AG20443 (cell line): Measurements from ENCODE around the gene ACOX3.
"Not testable (repeated sequence)": the region's sequence is repeated elsewhere in the genome, so short reads cannot be mapped to it uniquely, and the experiment has no call there.

Experiments used
- DNase-seq: peaks from one replicate; pipeline ENCODE4 v3.0.0; 2012; ENCODE audit warnings: low spot score, mixed read lengths

The ACOX3 gene

DNA sequence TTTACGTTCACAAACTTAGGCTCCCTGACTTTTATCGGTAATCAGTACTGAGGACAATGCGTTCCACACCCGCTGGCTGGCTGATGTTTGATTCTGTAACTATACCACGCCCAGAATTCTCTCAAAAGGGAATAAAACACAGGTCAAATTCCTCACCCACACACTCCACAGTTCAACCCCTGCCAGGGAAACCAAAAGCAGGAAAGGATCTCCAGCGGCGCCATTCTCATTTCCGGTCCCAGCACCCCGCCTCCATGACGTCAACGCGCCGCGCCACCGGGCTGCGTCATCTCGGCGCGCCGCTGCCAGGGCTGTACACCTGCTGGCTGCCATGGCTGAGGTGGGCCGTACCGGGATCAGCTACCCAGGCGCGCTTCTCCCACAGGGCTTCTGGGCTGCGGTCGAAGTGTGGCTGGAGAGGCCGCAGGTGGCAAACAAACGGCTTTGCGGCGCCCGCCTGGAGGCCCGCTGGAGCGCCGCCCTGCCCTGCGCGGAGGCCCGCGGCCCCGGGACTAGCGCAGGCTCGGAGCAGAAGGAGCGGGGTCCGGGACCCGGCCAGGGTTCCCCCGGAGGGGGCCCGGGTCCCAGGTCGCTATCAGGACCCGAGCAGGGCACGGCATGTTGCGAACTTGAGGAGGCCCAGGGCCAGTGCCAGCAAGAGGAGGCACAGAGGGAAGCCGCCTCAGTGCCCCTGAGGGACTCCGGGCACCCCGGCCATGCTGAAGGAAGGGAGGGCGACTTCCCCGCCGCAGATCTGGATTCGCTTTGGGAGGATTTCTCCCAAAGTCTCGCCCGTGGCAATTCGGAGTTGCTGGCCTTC, at the start of gene ACOX3, which contains the start of gene TRMT44:
Gene ACOX3, minus strand, starts transcription at position 232 of the 820 bp plus-strand sequence. CDS start 24,202 bp downstream, outside the sequence.
Gene TRMT44, plus strand, starts transcription at position 286 of the 820 bp plus-strand sequence. Its CDS starts 46 bp downstream, at position 332.
- peak; percentile 96 for DNase-seq

DNA sequence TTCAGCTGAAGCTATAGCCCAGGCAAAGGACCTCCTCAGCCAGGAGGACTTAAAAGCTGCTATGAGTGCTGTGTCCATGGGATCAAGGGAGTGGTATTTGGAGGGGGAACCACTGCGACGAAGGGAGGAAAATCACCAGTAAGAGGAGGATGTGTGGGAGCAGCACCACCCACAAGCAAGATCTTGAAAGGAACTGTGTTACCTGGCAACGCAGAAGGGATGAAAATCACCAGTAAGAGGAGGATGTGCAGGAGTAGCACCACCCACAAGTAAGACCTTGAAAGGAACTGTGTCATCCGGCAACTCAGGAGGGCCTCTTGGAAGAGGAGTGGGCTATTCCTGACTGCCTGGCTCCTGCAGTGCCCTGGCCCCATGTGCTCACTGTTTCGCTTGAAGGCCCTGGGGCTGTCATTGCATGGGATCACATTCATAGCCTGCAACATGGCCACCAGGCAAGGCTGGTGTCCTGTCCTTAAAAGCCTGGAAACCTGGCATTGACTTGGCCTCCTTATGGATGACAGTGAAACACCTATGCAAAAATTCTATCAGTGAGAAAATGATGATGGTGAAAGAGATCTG, 48.4 kb upstream of the ACOX3 start:
- no peak for DNase-seq

DNA sequence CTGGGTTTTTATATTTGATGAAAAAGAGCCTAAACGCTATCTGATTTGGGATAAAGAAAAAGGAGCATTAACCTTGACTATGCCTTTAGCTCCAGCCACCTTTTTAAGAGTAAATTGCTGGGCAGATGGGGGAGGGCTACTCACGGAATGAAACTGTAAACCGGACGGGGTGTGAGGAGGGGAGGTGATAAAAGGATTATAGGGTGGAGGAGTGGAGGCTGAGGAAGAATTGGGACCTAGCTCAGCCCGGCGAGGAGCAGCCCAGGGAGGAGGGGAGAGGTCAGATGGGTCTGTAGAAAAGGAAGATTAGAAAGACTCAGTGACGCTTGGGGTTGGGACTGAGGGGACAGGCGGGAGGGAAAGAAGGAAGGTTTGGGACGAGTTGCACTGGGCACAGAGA, 46.1 kb upstream of the ACOX3 start:
- not testable (repeated sequence) for DNase-seq

DNA sequence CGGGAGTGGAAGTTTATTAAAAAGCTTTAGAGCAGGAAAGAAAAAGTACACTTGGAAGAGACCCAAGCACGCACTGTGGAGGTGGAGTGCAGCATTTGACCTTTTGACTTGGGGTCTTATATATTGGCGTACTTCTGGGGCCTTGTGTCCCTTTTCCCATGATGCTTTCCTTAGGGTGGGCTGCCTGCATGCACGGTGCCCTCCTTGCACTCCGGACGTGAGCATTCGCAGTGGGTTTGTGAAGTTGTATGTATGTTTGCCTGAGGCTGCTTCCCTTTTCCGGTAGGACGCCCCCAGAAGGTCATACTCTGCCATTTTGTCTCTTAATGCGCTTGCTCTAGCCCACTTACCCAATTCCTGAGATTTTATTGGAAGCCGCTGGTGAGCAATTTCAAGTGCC, 39.7 kb upstream of the ACOX3 start:
- DNase-seq: no peak

DNA sequence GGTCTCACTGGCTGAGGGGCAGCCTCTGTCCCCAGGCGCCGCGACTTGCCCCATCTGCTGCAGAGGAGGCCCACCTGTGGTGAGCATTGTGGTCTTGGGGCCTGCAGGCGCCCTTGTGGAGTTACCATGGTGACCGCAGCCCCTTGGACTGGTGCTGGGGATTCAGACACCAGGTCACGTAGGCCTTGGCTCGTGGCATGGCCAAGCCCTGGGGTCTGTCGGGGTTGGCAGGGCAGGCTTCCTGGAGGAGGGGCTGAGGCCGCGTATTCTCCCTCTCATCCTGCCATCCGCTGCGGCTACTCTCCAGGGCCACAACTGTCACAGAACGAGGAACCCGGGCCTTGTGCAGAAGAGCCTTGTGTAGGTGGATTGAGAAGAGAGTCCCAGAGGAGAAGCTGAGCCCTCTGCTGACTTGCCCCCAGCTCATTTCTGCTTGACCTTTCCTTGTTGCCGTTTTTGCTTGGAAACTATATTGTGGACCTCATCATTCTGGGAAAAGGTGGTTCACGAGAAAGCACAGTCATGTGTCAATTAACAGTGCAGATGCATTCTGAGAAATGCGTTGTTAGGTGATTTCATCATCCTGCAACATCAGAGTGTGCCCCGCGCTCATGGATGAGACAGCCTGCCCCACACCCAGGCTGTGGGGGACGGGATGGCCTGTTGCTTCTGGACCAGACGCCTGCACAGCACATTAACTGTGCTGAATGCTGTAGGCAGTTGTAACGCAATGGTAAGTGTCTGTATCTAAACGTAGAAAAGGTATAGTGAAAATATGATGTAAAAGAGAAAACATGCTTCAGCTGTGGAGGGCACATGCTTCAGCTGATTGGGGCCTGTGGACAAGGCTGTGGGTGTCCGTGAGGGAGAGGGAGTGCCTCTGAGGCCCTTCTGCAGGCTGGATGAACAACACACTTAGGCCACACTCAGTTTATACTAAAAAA, 38.5 kb upstream of the ACOX3 start:
- DNase-seq: no peak

DNA sequence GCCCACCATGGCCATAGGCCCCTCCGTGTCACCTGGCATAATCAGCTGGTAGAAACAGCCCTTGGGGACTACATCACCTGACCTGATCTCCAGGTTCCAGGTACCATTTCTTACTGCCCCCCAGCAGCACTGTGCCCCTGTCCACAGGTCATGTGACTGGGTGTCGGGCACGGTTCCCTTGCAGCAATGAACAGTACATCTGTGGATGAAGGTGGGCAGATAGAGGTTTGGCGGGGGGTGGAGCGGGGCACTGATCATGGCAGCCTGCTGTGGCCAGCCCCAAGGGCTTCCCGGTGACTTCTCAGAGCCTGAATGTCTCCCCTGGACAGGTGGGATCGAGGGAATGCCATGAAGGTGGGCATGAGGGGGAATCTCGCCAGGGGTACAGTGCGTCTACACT, 37.8 kb upstream of the ACOX3 start:
- DNase-seq: no peak

DNA sequence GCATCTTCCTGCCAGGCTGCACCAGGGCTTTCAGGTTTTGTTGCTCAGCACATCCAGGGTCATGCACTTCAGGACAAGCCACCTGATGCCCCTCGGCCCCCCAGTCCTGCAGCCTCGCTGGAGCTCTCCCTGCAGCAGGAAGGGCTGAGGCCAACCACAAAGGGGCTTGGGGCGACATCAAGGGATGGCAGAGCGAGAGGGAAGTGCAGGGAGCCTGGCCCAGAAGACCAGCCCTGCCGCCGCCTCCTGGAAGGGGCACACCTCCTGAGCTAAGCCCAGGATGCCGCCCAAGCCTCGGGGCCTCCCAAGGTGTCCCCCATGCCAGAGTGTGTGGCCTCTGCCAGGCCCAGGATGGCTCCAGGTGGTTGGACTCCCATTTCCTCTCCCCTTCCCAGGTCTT, 37.2 kb upstream of the ACOX3 start:
- no peak for DNase-seq

DNA sequence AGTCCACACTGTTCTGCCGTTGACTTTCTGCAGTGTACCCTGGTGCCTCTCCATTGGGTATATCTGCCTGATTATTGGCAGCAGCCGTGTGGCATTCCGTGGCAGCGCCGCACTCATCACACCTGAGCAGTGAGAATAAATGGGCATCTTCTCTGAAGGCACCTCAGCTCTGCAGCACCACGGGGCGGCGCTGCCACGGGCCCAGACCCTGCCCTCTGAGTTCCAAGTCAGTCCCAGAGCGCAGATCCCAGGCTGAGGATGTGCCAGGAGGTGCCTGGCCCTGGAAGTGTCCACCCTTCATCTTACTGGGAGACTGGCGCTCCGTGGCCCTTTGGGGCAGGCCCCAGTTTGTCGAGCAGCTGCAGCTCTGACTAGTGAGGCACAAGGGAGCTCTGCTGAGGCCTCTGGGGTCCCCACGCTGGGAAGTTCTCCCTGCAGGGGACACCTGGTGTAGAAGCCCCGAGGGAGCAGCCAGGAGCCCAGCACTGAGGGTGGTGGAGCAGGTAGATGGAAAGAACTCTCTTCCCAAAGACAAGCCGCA, 36.6 kb upstream of the ACOX3 start:
- no peak for DNase-seq

DNA sequence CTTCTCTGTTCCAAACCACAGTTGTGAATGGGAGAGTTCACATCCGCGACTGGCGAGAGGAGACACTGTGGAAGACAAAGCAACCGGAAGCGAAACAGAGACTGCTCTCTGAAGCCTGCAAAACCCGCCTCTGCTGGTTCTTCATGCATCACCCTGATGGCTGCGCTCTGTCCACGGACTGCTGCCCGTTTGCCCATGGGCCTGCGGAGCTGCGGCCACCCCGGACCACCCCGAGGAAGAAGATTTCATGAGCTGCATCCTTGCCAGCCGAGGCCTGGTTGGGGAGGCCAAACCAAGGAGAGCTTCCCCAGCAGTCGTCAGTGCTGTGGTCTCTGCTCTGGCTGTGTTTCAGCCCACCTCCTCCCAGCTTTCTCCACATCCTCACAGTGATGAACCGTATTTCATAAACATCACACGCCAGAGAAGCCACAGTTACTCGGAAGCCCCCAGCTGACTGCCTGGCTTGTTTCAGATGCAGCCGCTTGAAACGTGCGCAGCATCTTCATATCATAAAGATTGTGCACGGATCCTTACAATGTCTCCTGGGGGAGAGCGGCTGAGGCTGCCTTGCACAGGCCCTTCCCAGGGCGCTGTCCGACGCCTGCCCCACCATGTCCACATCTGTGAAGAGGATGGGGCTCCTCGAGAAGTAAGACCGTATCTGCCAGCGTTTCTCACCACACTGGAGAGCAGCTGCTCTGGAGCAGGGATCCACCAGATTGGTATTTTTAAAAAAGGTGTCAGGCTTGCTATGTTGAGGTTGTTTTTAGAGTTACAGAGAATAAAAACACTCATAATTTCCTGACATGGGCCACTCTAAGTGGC, 35.4 kb upstream of the ACOX3 start:
- DNase-seq: no peak

DNA sequence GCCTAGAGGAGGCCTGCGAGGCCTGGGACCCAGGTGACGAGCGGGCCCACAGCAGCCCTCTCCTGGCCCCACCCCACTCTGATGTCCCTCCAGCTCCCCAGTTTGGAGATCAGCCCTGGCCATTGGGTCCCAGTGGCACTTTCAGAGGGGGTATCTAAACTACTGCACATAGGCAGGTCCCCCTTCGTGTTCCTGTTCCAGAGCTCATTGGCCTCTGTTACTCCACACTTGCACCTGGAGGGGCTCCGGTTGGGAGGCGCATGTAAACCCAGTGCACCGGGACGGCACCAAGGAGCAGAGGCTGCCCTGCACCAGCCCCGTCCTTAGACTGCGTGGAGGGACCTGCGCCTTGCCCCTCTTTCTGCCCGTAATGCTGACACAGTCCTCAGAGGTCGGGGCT, 34.3 kb upstream of the ACOX3 start:
- no peak for DNase-seq

DNA sequence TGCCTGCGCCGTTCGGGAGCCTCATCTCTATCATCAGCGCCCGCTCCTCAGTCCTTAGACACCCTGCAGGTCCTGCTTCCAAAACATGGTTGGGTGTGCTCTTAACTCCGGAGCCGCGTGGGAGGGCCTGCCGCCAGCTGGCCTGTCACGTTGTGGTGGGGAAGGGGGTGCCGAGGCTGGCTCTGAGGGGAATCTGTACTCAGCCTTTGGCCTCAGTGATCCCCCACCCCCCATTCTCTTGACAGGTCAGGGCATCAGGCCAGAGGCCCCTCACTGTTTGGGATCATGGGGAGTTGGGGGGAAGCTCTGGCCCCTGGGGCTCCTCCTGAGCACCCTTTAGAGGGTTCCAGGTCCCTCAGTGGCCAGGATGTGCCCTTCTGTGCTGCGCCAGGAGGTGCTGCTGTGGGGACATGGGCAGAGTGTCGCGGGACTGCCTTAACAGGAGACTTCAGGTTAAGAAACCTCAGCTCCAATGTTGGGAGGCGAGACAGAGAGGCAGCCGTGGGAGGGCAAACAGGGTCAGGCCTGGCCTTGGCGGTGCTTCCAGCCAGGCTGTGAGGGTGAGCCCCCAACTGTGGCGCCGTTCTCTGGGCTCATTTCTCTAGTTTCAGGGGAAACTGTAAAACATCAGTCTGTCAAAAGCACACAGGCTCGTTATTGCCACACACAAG, 33.5 kb upstream of the ACOX3 start:
- DNase-seq: no peak

DNA sequence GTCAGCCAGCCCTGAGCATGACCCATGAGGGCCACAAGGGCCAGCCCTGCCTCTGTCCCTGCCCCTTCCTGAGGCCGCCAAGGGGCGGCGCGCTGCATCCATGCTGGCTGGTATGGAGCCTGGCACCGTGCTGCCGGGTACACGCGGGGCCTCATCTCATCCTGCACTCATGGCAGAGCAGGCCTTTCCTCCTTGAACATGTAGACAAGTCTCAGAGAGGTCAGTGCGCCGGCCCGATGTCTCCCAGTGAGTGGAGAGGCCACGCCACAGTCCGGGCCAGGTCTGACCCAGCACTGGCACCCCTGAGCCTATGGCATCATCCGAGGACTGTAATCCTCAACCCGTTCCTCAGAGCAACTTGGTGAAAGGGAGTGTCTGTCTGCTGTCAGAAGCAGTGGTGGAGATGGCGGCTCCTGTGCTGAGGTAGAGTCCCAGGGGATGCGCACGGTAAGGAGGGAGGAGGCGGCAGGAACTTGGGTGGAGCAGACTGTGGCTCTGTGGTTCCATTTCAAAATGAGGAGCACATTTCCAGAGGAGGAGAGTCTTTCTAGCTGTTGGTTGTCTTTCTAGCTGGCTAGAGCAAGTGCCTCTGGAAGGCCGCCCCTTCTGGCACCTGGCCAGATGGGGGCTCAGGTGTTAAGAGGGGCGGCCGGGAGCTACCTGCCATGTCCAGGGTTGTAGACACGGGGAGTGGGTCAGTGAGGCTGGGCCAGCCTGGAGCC, 32.8 kb upstream of the ACOX3 start:
- no peak for DNase-seq

DNA sequence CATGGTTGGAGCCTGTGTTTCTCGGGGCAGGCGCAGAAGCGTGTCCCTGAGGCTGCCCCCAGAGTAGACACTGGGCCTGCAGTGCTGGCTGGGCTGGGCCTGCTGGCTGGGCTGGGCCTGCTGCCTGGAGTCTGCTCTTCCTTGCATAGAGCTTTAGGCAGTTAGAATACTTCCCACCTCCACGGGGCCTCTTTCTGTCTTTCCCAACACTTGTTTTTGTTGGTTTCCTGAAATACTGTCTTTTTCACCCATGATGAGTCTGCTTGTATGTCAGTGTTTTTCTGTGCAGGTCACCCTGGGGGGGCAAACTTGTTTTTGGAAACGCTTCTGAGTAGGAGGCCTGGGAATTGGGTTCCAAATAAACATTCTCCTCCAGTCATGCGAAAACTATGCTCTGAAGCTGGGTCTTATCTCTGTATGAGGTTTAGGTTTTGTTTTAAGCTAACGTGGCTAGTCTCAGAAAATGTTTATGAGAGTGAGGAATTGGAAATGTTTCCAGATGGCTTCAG, 32.2 kb upstream of the ACOX3 start:
- DNase-seq: peak; percentile 87

DNA sequence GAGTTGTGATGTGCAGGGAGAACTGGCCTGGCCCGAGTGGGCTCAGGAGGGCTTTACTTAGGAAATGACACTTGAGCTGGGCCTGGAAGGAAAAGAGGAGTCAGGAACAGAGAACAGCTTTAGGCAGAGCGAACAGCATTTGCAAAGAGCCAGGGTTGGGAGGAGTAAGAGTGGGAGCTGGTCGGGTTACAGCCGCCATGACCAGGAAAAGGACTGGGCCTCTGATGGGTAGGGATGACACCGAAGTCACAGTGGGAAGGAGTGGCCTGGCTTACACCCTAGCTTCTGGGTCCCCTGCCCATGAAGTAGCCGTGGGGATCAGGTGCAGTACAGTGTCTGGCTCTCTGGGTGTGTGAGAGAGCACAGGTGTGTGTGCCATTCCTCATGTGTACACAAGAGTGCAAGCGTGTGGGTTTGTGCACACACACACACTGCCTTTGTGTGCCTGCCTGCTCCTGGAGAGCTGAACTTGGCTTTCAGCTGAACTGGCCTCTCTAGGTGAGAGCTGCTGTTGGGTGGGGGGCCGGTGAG, 31.7 kb upstream of the ACOX3 start:
- DNase-seq: no peak

DNA sequence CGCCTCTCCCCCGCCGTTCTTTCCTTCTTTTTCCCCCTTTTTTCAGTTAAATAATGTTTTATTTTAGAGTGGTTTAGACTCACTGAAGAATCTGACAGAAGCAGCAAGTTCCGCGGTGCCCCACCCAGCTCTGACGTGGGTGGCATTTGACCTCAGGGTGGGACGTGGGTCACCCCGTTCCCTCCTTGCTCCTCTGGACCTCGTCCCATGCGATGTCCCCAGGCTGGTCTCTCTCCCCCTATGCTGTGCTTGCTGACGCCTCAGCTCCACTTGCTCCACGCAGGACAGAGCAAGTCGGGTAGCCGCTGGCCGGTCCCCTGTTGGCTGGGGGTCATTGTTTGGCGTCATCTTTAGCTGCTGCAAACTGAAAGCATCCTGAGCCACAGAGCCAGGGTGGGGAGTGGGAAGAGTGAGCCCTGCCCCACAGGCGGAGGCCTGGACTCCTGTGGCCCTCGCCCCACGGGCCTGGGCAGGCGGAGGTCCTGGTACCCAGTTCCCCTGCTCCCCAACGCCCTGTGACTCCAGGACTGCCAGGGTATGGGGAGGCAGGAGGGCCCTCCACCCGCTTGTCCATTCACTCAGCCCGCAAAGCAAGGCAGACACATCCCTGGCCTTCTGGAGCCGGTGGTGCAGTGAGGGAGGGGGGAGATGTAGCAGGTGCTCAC, 30.8 kb upstream of the ACOX3 start:
- no peak for DNase-seq

DNA sequence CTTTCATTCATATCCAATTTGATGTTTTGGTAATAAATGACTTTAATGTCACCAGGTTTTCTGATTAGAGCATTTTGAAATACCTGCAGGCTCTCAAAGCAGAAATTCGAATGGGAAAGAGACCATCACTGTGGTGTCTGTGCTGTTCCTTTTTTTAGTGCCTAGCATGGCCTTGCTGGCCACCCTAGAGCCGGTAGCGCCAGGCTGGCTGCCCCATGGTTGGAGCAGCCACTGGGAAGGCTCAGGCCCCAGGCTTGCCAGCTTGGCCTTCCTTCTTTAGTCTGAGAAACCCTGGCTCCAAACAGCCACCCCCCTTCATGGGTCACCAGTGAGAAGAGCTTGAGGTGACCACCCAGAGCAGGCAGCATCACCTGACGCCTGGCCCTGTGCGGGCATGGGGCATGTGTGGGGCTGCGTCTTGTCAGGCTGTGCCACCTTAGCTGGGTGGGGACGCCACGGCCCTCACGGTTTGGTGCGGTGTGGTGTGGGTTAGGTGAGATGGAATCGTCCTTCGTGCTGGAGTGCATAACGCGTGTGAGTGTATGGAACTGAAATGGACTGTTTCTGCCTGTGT, 30.0 kb upstream of the ACOX3 start:
- DNase-seq: no peak

DNA sequence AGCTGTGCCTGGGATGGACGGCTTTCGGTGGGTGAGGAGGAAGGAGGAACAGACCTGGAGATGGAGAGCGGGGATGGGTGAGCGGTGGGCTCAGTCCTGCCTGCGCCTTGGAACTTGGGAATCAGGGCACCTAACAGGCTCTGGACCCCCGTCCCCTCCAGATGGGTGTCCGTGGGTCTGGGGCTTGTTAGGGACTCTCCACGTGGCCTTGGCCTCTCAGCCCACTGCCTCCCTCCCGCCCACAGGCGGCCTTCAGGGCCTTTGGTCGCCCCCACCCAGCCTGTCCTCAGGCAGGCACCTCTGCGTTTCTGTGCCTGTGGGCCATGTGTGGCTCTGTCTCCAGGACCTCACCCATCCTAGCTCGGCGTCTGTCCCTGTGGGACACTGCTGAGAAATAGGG, 29.0 kb upstream of the ACOX3 start:
- no peak for DNase-seq

DNA sequence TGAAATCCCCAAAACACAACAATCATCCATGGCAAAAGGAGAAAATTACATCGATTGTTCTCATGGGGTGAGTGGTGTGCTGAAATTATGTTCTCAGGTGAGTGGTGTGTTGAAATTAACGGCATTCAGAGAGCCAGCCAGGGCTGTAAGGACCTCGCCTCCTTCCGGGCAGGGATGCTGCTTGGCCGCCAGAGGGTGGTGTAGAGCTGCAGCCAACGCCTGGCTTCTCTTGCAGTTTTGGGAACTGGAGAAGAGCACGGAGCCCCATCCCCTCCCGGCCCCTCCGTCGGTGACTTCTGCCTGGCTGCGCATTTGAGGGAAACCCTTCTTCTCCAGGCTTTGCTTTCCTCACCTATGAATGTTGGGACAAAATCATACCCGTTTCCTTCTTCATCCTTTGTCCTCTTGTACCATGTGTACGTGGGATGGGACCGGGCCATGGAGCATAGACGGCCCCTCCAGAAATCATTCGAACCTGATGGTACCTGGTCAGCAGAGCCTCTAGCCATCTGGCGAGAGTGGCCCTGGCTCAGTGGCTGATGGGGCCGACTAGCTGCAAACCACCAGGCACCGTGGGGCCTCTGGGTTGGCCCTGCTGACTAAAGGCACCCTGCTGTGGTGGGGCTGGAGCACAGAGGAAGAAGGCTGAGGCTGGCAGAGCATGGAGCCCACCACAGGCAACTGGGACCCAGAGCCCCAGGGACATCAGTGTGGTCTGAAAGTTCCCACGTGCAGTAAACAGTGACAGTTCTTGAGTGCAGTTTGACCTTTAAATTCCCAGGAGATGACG, 28.4 kb upstream of the ACOX3 start:
- DNase-seq: peak; percentile 88
